Left renal cortex interstitium (tissue), 4 donors: ENCODE data around the gene REEP3. TPM values are rescaled to one million over a fixed set of nuclear protein-coding genes. Genes with fewer than 3 reads are reported as not detected.

Experiments
- DNase-seq, 4 donors: peaks; one replicate each; pipeline ENCODE4 v3.0.0-alpha.2; 2013; ENCODE audit warnings: low read depth in 4 of 4, low spot score in 2 of 4, missing footprints in 1 of 4
- polyA plus RNA-seq, 4 donors: library from polyadenylated mRNA; unstranded; fragments of 120-200 nt; gene quantifications; one replicate each; pipeline ENCODE4 v1.2.1, GENCODE V29; 2013; ENCODE audit not compliant: insufficient read length in 4 of 4

The REEP3 gene
- polyA plus RNA-seq, 4 donors, result 26.2 to 36.3 (median 28.4) TPM

GRCh38 chr10:63504145-63504881 lies 16.9 kb upstream of the REEP3 start:
- DNase-seq, result no peak

- no peak for DNase-seq
These were observed 15.6 kb upstream of the REEP3 start for GRCh38 chr10:63505562-63505961.

GRCh38 chr10:63506554-63506953 lies 14.6 kb upstream of the REEP3 start:
- DNase-seq, result no peak

- DNase-seq, result no peak
These were observed 6.0 kb upstream of the REEP3 start for GRCh38 chr10:63515002-63515763.

- DNase-seq, result no peak
These were observed 5.0 kb upstream of the REEP3 start for GRCh38 chr10:63516207-63516606.

GRCh38 chr10:63518690-63519288 lies 2.4 kb upstream of the REEP3 start:
- DNase-seq, result no peak

GRCh38 chr10:63521416-63522276 lies 445 bp downstream of the REEP3 start:
- peak; percentile 48 to 75 (median 58) for DNase-seq

GRCh38 chr10:63522277-63522687 lies 1.1 kb downstream of the REEP3 start:
- DNase-seq, result peak in 1 of 4 donors; percentile 83

- DNase-seq, result no peak
These were observed 1.8 kb downstream of the REEP3 start for GRCh38 chr10:63522995-63523394.

- DNase-seq, result no peak
These were observed 3.8 kb downstream of the REEP3 start for GRCh38 chr10:63525021-63525420.

GRCh38 chr10:63527401-63527800 lies 6.2 kb downstream of the REEP3 start:
- no peak for DNase-seq

- no peak for DNase-seq
These were observed 7.0 kb downstream of the REEP3 start for GRCh38 chr10:63528084-63528744.

- DNase-seq, result no peak
These were observed 9.2 kb downstream of the REEP3 start for GRCh38 chr10:63530409-63530808.

- no peak for DNase-seq
These were observed 13.5 kb downstream of the REEP3 start for GRCh38 chr10:63534723-63535122.

- DNase-seq, result no peak
These were observed 15.5 kb downstream of the REEP3 start for GRCh38 chr10:63536698-63537097.

- DNase-seq, result no peak
These were observed 16.3 kb downstream of the REEP3 start for GRCh38 chr10:63537536-63537935.

- no peak for DNase-seq
These were observed 18.2 kb downstream of the REEP3 start for GRCh38 chr10:63539377-63539776.

- no peak for DNase-seq
These were observed 18.8 kb downstream of the REEP3 start for GRCh38 chr10:63539994-63540393.

- no peak for DNase-seq
These were observed 21.8 kb downstream of the REEP3 start for GRCh38 chr10:63542835-63543575.
